ENCODE measurements around the gene INO80E. TPM values are rescaled to one million over a fixed set of nuclear protein-coding genes. Genes with fewer than 3 reads are reported as not detected.

INO80E gene
- total RNA-seq, 1 experiment from 2014 or later, result 115 TPM

DNA sequence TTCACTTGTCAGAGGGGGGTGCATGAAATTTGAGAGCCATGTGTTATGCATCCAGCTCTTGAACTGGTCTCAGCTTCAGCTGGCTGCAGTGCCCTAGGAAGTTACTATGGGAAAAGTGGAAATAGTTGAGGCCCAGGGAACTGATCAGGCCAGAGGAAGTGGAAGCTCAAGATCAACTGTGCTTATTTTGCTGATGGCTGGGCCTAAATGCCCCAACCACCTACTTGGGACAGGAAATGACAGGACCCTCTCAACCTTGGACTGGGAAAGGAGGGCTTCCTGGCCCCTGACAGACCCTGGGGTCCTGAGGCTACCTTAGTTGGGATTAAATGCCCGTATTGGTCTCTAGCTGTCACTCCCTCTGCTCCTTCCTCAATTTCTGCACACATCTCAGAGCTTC, 23.5 kb upstream of the INO80E start:
- H3K4me3 ChIP-seq (ENCODE audit: low read depth, low read length, poor library complexity, severe bottlenecking), result no peak overlapping the region
- no TSS peak for BruUV-seq (replicated peaks)
- peaks cover 6% of the 10 kb centered on the region for H3K36me3 ChIP-seq (ENCODE audit: insufficient read depth, low read length, poor library complexity, severe bottlenecking)
- POLR2A ChIA-PET (ENCODE audit: low non-redundant PET), result interaction anchor here (0.5 kb wide), 1 partner anchor 44 kb away, joined by 3 read pairs; no protein-coding TSS in a partner anchor
- no peaks in the 10 kb centered on the region for H3K27me3 ChIP-seq (replicated peaks; ENCODE audit: insufficient read depth, low read depth, low read length, poor library complexity)
- intact Hi-C loops (cut with micrococcal nuclease; ENCODE audit: unreplicated experiment), result loop anchor here (5.0 kb wide), 1 partner anchor 45 kb away; the partner anchor contains the start of gene KCTD13
- no peak for DNase-seq (ENCODE audit: low spot score)
- CTCF ChIA-PET, result interaction anchor here (1.1 kb wide), 1 partner anchor 13 kb away, joined by 3 read pairs; no protein-coding TSS in a partner anchor
- no peak overlapping the region for H3K27ac ChIP-seq (ENCODE audit: low read depth, low read length, poor library complexity, severe bottlenecking)
- H3K4me1 ChIP-seq (ENCODE audit: insufficient read depth, low read length, poor library complexity, severe bottlenecking), result peaks cover 16% of the 10 kb centered on the region
- TF ChIP-seq EZH2 (IDR thresholded peaks at IDR 0.05; ENCODE audit: borderline replicate concordance, low read depth, low read length, poor library complexity, severe bottlenecking), result no peak
- TF ChIP-seq, protein P1, sequence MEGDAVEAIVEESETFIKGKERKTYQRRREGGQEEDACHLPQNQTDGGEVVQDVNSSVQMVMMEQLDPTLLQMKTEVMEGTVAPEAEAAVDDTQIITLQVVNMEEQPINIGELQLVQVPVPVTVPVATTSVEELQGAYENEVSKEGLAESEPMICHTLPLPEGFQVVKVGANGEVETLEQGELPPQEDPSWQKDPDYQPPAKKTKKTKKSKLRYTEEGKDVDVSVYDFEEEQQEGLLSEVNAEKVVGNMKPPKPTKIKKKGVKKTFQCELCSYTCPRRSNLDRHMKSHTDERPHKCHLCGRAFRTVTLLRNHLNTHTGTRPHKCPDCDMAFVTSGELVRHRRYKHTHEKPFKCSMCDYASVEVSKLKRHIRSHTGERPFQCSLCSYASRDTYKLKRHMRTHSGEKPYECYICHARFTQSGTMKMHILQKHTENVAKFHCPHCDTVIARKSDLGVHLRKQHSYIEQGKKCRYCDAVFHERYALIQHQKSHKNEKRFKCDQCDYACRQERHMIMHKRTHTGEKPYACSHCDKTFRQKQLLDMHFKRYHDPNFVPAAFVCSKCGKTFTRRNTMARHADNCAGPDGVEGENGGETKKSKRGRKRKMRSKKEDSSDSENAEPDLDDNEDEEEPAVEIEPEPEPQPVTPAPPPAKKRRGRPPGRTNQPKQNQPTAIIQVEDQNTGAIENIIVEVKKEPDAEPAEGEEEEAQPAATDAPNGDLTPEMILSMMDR (conservative IDR thresholded peaks at IDR 0.05; ENCODE audit: low read depth, low read length), result no peak
- H3K9me3 ChIP-seq (ENCODE audit: low read depth, low read length, poor library complexity, severe bottlenecking), result peaks cover 6% of the 10 kb centered on the region

DNA sequence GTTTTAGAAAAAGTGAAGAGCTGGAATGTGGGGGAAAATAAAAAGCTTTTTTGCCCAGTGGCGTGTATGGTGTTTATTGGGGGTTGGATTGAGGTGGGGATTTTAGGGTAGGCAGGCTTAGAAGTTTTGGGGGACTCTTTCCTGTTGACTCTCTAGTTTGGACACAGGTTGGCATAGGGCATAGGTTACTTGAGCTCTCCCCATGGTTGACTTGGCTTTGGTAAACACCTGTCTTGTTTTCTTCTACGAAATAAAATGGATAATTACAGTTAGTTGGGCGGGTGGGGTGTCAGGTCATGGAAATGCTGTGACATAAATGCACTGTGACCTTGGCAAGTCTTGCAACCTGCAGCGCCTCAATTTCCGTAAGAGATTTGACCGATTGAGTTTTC, 23.1 kb upstream of the INO80E start:
- Histone ChIP-seq H3K9me3 (ENCODE audit: low read depth, low read length, poor library complexity, severe bottlenecking) (peaks cover 6% of the 10 kb centered on the region), H3K27me3 (replicated peaks; ENCODE audit: insufficient read depth, low read depth, low read length, poor library complexity) (no peaks in the 10 kb centered on the region), H3K36me3 (ENCODE audit: insufficient read depth, low read length, poor library complexity, severe bottlenecking) (peaks cover 11% of the 10 kb centered on the region), H3K4me3 (ENCODE audit: low read depth, low read length, poor library complexity, severe bottlenecking) (no peak overlapping the region), H3K4me1 (ENCODE audit: insufficient read depth, low read length, poor library complexity, severe bottlenecking) (peaks cover 16% of the 10 kb centered on the region), H3K27ac (ENCODE audit: low read depth, low read length, poor library complexity, severe bottlenecking) (peak overlapping the region; percentile 41)
- intact Hi-C loops (cut with micrococcal nuclease; ENCODE audit: unreplicated experiment), result loop anchor here (5.0 kb wide), 1 partner anchor 46 kb away; the partner anchor contains the start of gene KCTD13
- TF ChIP-seq, protein P1 (conservative IDR thresholded peaks at IDR 0.05; ENCODE audit: low read depth, low read length), result no peak
- TF ChIP-seq EZH2 (IDR thresholded peaks at IDR 0.05; ENCODE audit: borderline replicate concordance, low read depth, low read length, poor library complexity, severe bottlenecking), result no peak
- no peak for DNase-seq (ENCODE audit: low spot score)
- CTCF ChIA-PET, result interaction anchor here (1.1 kb wide), 1 partner anchor 13 kb away, joined by 3 read pairs; no protein-coding TSS in a partner anchor
- BruUV-seq (replicated peaks), result no TSS peak
- POLR2A ChIA-PET (ENCODE audit: low non-redundant PET), result interaction anchor here (0.5 kb wide), 1 partner anchor 10 kb away, joined by 3 read pairs; no protein-coding TSS in a partner anchor

DNA sequence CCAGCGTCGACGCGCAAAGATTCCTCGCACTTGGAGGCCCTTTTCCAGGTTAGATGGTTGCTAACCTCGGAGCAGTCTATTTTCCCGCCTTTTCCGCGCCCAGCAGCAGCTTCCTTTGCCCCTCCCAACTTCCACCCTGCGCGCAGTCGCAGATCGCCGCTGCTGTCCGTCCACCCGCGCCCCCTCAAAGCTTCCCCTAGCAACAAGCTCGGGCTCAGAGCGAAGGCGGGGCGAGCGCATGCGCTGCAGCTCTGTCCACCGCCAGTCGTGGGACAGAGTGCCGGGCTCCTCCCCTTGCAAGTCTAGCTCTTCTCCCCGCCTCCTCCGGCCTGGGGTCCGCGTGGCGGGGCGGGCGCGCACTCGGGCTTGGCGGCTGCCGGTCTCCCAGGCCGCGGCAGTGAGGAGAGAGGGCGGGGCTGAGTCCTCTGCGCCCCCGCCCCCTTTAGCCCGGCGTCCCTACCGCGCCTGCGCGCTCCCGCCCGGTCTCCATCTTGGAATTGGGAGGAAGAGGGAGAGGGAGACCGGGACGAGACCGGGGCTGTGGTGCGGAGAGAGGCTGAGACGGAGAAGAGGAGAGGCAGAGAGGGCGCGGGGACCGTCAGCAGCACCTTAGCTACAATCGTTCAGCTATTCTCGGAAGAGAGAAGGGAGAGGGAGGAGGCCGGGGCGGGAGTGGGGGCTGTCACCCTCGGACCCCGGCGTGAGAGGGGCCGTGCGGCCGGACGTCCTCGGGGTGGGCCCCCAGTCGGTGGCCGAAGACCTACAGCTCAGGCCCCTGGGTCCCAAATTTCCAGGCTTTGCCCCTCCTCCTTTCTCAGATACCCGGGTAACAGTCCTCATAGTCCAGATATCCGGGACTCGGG, 22.4 kb upstream of the INO80E start, which contains the start of gene TAOK2:
TSS of gene TAOK2 (plus strand) at position 485 of the 863 bp plus-strand sequence. CDS start 3,905 bp downstream, outside the sequence.
- peak within 1 kb of the TSS; percentile 81 for H3K27ac ChIP-seq (ENCODE audit: low read depth, low read length, poor library complexity, severe bottlenecking)
- H3K27me3 ChIP-seq (replicated peaks; ENCODE audit: insufficient read depth, low read depth, low read length, poor library complexity), result no peaks in the 10 kb centered on the region
- intact Hi-C loops (cut with micrococcal nuclease; ENCODE audit: unreplicated experiment), result loop anchor here (5.0 kb wide), 1 partner anchor 46 kb away; the partner anchor contains the start of gene KCTD13
- H3K4me3 ChIP-seq (ENCODE audit: low read depth, low read length, poor library complexity, severe bottlenecking), result peak within 1 kb of the TSS; percentile 84
- H3K36me3 ChIP-seq (ENCODE audit: insufficient read depth, low read length, poor library complexity, severe bottlenecking), result peaks cover 15% of the 10 kb centered on the region
- ChIA-PET POLR2A (ENCODE audit: low non-redundant PET) (interaction anchor here (0.5 kb wide), 1 partner anchor 11 kb away, joined by 3 read pairs; no protein-coding TSS in a partner anchor), CTCF (interaction anchor here (1.1 kb wide), 1 partner anchor 14 kb away, joined by 3 read pairs; no protein-coding TSS in a partner anchor)
- peaks cover 6% of the 10 kb centered on the region for H3K9me3 ChIP-seq (ENCODE audit: low read depth, low read length, poor library complexity, severe bottlenecking)
- H3K4me1 ChIP-seq (ENCODE audit: insufficient read depth, low read length, poor library complexity, severe bottlenecking), result peaks cover 16% of the 10 kb centered on the region
- BruUV-seq (replicated peaks), result no TSS peak
- DNase-seq (ENCODE audit: low spot score), result peak; percentile 99
- TF ChIP-seq, protein P1 (conservative IDR thresholded peaks at IDR 0.05; ENCODE audit: low read depth, low read length), result no peak
- TF ChIP-seq EZH2 (IDR thresholded peaks at IDR 0.05; ENCODE audit: borderline replicate concordance, low read depth, low read length, poor library complexity, severe bottlenecking), result no peak
